HG03095 (cell line): ENCODE results near the gene FAM163B.

Experiments used
- ATAC-seq: cut with Tn5 transposase; IDR thresholded peaks from one replicate; pipeline ENCODE4 v1.9.1; 2021; ENCODE audit warnings: moderate library complexity; ENCODE audit not compliant: unreplicated experiment

The FAM163B gene

GRCh38 chr9:133601746-133602145 lies 7.4 kb downstream of the FAM163B start:
- no peak for ATAC-seq

GRCh38 chr9:133600739-133601138 lies 8.4 kb downstream of the FAM163B start:
- ATAC-seq = no peak

GRCh38 chr9:133599470-133600173 lies 9.6 kb downstream of the FAM163B start:
- ATAC-seq = no peak

DNA sequence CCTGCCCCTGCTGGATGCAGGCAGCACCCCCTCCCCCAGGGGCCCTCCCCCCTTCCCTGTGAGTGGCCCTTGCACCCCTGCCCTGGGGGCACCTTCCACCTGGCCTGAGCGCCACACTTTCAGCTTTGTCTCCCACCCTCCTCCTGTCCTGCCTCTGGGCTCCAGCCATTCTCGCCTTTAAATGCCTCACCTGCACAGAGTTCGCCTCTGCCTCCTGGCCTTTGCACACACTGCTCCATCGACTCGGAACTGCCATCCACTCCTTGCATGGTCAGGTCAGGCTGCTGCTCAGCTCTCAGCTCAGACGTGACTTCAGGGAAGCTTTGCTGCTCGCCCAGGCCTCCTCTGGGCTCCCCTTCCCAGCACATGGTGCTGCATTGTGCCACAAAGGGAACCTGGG lies 10.2 kb downstream of the FAM163B start:
- ATAC-seq = no peak

DNA sequence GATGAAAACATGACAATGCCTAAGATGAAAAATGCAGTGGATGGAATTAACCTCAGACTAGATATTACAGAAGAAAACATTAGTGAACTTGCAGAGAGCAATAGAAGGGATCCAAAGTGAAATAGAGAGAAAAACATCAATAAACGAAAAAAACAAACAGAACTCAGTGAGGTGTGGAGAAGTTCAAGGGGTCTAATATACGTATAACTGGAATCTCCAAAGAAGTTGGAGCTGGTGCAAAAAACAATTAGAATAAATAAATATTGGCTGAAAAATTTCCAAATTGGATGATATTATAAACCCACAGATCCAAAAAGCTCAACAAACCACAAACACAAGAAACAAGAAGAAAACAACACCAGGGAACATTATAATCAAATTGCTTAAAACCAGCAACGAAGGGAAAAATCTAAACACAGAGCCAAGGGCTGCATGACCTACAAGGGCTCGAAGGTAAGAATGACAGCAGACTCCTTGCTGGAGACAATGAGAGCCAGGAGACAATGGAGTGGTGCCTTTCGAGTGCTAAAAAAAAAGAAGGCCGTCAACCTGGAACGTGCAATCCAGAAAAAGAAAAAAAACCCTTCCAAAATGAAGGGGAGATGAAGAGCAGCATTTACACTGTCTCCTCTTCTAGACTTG lies 11.8 kb downstream of the FAM163B start:
- ATAC-seq = no peak

- no peak for ATAC-seq
Measured at GRCh38 chr9:133595910-133596309, 13.3 kb downstream of the FAM163B start.

DNA sequence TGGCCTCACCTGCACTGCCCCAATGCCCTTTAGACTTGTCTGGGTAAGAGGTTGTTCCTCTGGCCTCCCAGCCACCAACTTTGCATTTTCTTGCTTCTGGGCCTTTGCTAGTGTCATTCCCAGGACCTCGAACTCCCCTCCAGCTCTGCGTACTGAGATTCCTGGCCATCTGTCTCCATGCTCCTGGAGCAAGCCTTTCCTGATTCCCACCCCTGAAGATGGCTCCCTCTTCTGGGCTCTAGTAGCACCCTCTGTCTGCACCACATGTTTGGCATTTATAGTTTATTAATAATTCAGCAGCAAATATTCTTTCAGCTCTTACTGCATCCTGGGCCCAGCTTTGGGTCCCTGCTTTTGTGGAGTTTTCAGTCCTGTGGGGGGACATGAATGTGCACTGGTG lies 14.9 kb downstream of the FAM163B start:
- ATAC-seq = no peak

- ATAC-seq = no peak
Measured at GRCh38 chr9:133593587-133594253, 15.5 kb downstream of the FAM163B start.

DNA sequence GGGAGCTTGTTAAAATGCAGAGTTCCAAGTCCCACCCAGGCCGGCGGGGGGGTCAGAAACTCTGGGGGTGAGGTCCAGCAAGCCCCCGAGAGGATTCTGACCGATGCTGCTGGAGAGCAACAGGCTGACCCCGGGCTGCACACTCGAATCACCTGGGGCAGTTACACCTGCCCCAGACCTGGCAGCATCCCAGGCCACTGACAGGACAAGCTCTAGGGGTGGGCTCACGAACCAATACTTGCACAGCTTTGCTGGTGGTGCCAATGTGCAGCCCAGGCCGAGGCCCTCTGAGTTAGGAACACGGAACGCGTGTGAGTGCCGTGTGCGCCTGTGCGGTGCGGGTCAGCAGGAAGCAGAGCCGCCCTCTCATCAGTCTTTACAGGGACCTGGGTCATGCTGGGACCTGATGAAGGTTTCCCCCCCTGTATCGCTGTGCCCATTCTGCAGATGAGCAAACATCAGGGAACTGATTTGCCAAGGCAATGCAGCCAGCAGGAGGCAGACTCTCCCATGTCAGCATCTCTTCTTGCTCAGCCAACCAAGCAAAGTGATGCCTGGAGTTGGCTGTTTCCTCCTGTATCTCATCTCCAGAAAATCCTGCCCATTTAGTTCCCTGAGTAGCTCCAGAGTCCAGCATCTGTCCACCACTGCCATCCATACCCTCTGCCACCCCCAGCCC lies 16.3 kb downstream of the FAM163B start:
- ATAC-seq = no peak

DNA sequence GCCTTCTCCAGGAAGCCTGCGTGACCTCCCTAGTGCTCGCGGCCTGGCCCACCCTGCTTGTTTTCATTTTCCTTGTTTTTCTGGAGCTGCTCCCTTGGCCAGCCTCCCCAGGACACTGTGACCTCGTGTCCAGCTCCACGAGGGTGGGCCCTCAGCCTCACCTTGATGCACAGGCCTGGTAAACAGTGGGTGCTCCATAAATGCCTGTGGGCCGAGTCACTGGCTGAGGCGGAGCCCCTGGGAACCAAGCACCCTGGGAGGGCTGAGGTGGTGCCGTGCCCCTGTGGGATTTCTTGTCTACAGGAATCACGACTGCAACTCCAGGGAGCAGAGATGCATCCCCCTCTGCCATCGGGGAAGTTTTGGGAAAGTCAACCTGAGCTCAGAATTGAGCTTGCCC lies 17.2 kb downstream of the FAM163B start:
- ATAC-seq = no peak

GRCh38 chr9:133591116-133591910 lies 17.9 kb downstream of the FAM163B start:
- ATAC-seq = no peak

DNA sequence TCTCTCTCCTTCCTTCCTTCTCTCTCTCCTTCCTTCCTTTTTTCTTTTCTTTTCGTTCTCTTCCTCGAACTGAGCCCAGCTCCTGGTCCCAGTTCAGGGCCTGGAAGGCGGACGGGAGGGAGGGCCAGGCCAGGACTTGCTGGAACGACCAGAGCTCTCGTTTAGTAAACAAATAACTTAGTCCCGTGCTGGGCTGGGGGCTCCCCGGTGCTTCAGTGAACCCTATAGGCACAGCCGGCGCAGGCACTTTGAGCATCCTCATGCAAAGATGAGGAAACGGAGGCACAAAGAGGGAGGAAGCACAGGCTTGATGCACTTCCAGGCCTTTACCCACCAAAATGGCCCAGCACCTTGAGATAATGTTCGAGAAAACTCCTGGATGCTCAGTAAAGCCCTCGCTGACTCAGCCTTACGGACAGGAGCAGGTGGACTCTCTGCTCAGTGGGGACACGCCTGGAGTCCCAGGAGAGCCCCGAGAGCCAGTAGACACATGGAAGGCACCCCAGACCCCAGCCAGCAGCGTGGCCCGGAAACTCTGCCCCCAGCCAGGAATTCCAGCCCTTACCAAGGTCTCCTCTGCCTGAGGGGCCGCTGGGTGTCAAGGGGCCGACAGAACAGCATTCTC lies 18.8 kb downstream of the FAM163B start:
- no peak for ATAC-seq

DNA sequence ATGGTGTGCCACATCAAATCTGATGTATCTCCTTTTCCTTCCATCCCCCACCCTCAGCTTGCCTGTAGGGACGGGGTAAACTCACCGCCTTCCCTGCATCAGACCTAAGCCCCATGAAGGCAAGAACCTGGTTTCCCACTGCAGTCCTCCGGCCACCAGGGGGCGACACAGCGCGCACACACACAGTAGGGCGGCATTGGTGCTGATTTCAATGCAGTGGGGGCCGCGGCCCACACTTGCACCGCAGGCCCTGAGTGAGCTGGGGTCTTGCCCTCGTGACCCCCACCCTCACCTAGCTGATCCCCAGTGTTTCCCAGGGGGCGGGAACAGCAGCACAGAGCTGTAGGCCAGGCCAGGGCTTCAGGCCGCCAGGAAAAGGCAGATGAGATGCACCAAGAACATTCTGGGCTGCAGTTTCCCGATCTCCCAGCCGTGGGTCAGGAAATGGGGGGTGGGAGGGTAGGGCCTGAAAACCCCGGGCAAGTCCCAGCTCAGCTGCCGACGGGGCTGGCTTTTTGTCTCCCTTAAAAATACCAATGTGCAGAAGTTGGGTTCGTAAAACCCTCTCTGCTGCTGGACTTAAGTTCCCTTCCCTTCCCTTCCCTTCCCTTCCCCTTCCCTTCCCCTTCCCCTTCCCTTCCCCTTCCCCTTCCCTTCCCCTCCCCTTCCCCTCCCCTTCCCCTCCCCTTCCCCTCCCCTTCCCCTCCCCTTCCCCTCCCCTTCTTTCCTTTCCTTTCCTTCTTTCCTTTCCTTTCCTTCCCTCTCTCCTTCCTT lies 19.5 kb downstream of the FAM163B start:
- ATAC-seq = no peak

- ATAC-seq = no peak
Measured at GRCh38 chr9:133587466-133587865, 21.7 kb downstream of the FAM163B start.

- no peak for ATAC-seq
Measured at GRCh38 chr9:133587051-133587450, 22.1 kb downstream of the FAM163B start.

DNA sequence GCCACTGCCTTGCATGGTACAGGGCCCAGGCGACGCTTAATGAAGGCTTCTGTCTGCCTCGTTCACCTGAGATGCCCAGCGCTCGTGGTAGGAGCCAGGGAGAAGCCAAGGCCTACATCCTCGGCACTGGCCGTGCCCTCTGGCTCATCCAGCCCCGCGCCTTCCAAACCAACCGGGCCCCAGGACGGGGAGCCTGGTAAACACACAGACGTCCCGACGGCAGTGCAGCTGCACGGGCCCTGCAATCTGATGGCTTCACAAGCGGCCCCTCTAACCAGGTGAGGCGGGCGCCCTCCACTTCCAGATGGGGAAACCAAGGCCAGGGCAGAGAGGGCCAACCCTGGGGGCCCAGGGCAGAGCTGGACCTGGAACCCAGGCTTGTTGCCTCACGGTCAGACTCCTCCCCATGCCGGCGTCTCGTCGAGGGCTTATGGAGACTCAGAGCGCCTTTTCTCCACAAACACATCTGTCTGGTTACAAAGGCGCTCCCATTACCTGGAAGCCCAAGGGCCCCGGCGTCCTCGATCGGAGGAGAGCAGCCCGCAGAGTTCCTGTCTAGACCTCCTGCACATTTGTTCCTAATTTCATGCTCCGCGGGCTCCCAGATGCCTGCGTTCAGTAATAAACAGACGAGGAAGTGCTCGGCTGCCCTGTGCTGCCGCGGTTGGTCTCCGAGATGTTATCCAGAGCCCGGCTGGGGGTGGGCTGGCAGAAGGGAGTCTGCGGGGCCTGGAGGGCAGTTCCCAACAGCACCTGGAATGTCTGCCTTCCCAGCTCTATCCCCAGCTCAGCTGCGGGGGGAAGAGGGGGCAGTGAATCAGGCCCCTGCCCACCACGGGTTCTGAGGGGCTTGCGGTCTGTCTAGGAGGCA lies 23.5 kb downstream of the FAM163B start:
- no peak for ATAC-seq

DNA sequence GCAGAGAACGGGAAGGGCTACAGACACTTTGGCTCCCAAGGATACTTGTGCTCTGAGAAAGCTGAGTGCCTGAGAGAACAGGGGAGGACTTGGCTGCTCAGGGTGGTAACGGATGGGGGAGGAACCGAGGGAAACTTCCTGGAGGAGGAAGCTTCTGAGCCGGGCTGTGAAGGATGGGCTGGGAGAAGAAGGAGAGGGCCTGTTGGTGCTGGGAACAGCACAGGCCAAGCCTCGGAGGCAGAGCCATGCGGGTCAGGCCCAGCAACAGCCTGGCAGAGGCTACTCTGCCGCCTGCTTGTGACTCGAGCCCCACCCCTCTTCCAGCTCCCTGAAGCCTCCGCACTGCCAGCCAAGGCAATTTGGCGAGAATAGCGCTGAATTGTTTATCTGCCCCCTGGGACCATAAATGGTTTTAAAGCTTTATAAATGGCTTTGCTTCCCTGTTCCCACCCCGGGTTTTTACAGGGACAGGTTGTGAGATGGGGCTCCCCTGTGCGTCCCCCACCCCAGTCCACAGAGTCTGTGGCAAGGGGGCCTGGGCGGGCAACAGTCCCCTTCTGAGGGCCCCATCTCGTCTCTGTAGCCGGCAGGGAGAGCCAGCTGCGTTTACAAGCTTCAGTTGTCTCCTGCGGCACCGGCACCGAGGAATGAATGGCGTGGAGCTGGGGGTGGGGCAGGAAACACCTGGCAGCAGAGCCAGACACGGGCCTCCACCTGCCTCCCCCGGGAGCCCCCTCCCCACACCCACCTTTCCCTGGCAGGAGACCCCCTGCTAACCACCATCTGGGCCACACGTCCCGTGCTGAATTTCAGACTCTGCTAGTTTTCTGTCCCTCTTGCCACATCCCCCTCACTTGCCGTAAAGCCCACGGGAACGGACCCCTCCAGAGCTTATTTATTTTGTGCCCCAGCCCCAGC lies 24.4 kb downstream of the FAM163B start:
- ATAC-seq = no peak

GRCh38 chr9:133584167-133584558 lies 25.0 kb downstream of the FAM163B start:
- ATAC-seq = no peak
